ENCODE measurements around the gene SCO2.
A peak's percentile ranks its signal among the peaks of the same experiment; 100 is the strongest.

The SCO2 gene, protein sequence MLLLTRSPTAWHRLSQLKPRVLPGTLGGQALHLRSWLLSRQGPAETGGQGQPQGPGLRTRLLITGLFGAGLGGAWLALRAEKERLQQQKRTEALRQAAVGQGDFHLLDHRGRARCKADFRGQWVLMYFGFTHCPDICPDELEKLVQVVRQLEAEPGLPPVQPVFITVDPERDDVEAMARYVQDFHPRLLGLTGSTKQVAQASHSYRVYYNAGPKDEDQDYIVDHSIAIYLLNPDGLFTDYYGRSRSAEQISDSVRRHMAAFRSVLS

DNA sequence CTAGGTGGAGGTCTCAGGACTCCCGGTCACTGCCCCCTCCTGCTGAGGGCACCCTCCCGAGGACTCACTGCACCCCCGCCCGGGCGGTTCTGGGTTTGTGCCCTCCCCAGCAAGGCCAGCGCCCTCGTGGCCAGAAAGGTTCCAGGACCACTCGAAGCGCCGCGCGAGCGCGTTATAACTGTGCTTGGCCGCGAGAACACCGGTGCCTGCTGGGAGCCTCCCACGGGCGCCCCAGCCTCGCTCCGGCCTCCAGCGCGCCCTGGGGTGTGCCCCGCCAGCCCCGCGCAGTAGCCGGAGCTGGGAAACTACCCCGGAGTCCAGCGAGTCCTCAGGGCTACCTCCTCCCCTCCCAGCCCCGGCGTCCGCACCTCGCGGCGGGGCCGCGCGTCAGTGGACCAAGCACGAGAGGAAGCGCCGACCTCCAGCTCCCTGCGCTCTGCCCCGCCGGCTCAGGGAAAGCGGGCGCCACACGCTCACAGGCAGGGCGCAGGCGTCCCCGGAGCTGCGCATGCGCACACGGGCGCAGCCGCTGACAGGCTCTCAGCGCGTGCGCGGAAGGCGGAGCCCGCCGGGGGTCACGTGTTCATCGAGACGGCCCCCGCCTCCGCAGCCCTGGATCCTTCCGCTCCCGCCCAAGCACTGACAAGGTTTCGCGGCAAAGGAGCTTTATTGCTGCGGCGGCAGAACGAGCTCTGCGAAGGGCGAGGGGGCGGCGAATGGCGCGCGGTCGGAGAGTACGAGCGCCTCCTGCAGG is at the start of gene SCO2:
Gene SCO2 (minus strand): TSS at position 495 of the 754 bp plus-strand sequence. CDS start 1,187 bp downstream, outside the sequence.
- DNase-seq (ENCODE audit: low spot score) = peak; percentile 94

DNA sequence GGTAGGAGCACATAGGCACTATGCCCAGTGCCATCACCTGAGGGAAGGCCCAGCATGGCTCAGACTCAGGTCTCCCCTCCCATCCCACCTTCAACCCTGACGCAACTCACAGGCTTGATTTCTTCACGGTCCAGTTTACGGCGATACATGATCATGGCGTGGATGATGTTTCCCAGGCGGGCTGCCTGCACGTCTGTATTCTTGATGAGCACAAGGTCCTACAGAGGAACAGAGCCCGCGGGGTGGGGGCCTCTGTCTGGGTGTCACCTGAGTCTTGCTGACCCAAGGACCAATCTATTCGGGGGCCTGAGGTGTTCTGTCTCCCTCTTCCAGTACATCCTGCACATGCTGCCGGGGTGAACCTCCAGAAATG is 49.0 kb upstream of the SCO2 start:
- no peak for DNase-seq (ENCODE audit: low spot score)

DNA sequence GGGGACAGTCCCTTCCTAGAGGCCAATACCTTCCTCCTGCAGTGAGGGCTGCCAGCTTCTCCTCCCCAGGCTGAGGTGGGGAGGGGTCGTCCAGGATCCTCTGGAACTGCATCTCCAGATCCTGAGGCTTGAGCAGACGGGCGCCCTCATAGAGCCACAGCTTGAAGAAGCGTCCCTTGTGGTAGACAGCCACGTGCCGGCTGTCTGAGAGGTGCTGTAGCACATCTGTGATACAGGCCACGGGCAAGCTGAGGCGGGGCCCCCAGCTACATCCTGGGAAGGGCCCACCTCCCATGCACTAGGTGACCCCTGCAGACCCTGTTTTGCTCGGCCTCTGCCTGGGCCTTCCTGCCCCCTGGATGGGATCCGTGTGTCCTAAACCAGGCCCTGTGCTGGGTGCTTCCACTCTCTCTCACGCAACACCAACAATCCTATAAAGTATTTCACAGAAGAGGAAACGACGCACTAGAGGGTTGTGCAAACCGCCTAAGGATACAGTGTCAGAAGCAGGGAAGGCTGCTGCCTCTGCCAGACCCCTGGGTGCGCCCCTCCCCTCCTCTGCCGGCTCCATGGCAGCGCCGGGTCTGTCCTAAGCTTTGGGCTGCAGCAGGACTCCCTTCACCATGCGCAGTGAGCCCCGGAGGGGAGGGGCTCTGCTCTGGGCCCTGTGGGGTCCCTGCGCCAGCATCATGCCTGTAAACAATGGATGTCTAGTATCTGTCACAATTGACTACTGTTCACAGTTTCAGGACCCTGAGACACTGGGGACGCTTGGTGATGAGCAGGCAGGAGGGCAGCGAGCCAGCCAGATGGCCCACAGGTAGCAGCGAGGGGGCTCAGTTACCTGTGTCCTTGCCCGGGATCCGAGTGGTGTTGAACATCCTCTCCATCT is 48.3 kb upstream of the SCO2 start:
- no peak for DNase-seq (ENCODE audit: low spot score)

DNA sequence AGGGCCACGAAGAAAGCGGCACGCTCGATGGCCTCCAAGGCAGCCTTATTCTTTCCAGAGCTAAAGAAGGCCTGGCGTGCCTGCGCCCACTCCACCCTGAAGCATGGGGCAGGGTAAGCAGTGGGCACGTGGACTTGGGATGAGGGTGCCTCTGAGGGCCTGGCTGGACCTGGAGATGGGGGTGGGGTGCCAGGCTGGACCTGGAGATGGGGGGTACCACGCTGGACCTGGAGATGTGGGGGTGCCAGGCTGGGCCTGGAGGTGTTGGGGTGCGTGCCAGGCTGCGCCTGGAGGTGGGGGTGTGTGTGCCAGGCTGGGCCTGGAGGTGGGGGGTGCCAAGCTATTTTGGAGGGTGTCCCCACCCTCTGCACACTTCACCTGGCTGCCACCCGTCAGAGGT is 47.6 kb upstream of the SCO2 start:
- no peak for DNase-seq (ENCODE audit: low spot score)

DNA sequence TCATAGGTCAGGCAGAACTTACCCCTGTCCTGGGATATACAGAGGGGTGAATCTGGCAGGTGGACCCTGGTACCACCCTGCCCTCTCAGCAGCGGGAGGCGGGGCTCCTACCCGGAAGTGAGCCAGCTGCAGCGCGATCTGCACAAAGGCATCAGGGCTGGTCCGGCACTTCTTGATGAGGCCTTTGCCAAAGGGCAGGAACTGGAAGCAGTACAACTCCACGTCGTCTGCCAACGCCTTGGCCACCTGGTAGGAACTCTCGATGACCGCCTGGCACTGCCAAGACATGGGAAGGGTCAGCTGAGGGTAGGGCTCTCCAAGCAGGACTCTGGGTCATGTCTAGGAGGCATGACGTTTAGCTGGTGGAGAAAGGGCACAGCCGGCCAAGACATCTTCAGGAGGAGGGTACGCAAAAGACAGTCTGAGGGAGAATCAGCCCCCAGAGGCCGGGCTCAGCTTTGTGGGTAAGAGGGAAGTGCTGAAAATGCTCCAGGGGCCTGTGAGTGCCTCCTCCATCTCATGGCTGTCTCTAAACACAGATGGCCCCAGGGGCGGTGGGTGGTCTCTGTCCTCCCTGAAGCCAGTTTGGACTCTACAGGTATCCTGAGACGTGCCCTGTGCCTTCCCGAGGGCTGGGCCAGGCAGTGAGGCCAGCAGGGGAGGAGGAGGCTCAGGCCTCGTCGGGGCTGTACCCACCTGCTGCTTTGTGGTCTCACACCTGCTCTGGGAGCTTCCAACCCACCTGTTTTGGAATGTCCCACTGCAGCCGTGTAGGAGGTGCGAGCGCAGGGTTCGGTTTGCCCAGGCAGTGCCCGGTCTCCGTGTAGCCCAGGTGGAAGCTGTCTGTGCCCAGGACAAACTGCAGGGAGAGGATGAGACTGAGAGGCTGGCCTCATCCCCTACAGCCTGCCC is 46.1 kb upstream of the SCO2 start:
- no peak for DNase-seq (ENCODE audit: low spot score)

DNA sequence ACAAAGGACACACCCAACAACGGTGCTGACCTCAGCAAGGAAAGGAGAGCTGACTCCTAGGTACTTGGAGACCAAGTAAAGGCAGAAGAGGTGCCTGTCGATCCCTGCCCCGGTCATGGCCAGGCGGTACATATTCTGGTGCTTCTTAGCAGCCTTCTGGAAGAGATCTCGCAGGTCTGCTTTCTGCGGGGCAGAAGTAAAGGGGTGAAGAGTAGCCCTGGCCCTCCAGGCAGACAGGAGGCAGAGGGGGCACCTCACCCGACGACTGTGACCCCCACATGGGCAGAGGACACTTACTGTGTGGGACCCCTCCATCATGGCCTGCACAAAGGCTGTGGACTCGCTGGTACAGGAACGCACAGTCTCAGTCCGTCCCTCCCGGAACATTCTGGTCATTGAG is 45.5 kb upstream of the SCO2 start:
- no peak for DNase-seq (ENCODE audit: low spot score)

DNA sequence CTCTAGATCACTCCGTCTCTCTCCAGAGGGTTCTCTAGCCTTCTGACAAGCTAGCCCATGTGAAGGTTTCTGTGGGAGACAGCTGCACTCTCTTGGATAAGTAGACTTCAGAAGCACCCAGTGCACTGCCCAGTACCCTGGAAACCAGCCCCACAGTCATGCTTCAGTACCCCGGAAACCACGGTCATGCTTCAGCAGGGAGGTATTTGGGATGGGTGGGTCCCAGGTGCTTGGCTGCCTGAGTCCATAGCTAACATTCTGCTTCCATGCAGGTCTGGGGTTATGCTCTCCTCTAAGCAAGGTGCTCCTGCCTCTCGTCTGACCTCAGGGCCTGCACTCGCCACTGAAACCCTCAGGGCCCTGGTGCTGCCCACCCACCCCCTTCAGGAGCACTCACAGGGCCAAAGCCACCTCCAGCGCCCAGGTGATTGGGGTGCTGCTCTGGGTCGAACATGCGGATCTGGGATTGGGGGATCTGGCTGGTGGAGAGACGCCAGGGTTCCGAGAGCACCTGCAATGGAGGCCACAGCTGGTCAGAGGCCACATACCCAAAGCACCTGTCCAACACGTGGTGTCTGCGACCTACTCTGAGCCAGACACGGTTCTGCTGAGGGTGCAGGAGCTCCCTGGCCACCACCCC is 44.6 kb upstream of the SCO2 start:
- no peak for DNase-seq (ENCODE audit: low spot score)

DNA sequence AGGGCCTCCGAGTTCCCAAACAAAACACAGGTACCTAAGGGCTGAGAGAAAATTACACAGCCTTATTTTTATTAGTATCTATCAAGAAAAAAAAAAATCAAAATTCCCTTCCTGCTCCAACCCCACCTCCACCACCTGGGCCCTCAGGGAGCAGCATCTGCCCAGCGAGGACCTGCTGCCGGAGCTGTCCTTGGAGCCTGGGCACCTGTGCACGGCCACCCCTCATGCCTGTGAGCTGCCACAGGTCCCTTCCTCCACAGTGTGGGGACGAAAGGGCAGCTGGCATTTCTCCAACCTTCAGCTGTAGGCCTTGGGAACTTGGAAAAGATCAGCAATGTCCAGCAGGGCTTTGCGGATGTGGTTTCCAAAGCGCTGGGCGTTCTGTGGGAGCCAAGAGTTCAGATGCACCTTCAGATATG is 43.7 kb upstream of the SCO2 start:
- no peak for DNase-seq (ENCODE audit: low spot score)

DNA sequence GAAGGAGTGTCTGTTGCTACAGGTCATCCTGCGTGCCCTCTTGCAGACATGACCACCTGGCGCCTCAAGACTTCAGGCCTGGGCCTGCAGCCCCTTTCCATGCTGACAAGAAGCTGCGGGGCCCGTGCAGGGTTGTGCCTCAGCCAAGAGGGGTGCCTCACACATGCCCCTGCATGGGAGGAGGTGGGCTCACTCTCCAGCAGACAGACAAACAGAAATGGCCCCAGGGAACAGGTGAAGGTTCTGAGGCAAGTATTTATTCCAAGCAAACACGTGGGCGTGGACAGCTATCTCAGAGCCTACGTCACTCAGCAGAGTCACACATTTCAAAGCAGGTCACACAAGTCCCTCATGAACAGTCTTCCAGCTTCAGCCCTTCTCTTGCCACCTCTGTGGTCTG is 43.2 kb upstream of the SCO2 start:
- no peak for DNase-seq (ENCODE audit: low spot score)

DNA sequence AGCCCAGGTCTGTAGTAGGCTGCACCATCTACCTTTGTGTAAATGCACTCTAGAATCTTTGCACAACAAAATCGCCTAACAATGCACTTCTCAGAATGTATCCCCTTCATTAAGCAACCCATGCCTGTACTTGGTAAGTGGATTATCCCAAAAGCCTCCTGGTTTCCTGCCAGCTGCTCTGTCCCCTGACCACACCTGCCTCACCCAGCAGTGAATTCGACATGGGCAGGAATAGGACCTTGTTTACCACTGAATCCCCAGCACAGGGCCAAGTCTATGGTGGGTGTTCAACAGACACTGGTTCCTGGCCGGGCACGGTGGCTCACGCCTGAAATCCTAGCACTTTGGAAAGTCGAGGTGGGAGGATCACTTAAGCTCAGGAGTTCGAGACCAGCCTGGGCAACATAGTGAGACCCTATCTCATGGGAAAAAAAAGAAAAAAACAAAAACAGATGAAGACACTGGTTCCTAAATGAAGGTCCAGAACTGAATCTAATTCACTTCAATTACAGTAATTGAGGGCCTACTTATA is 42.4 kb upstream of the SCO2 start:
- DNase-seq (ENCODE audit: low spot score) = no peak

DNA sequence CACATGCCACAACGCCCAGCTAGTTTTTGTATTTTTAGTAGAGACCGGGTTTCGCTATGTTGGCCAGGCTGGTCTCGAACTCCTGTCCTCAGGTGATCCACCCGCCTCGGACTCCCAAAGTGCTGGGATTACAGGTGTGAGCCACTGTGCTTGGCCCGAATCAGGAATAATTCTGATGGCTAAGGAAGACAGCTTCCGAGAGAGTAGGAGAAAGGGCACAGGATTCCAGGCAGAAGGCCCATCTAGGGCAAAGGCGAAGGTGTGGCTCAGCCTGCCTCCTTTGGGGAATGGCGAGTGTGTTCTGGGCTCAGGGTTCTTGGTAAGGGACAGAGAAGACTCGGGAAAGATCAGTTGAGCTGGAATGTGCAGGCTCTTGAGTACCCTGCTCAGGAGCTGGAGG is 38.9 kb upstream of the SCO2 start:
- DNase-seq (ENCODE audit: low spot score) = no peak

DNA sequence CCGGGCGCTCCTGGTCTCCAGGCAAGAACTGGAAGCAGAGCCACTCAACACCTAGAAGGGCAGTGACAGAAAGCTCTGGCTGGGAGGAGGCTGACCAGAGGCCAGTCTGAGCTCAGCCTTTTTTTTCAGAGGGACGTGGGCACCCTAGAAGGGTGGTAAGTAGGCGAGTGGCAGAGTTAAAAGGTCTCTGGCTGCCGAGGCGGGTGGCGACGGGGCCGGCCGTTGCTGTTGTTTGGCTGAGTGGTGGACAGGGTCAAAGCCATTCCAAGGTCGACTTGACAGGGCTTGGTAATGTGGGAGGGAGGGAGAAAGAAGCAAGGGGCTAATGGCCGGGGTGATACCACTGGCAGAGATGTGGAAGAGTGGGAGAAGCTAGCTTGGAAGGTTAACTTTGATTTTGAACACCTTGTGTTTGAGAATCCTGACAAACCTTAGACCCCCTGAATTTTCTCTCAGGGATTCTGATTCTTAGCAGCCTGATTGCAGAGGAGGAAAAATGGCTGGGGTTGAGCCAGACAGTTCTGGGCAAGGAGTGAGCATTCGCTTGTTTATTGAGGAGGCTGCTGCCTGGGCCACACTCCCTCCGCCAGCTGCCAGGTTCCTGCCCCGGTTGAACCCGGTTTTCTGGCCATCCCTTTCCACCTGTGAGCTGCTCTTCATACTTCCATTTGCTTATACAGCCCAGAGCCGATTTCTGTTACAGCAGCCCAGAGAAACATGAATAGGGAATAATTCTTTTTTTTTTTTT is 38.2 kb upstream of the SCO2 start:
- DNase-seq (ENCODE audit: low spot score) = no peak

DNA sequence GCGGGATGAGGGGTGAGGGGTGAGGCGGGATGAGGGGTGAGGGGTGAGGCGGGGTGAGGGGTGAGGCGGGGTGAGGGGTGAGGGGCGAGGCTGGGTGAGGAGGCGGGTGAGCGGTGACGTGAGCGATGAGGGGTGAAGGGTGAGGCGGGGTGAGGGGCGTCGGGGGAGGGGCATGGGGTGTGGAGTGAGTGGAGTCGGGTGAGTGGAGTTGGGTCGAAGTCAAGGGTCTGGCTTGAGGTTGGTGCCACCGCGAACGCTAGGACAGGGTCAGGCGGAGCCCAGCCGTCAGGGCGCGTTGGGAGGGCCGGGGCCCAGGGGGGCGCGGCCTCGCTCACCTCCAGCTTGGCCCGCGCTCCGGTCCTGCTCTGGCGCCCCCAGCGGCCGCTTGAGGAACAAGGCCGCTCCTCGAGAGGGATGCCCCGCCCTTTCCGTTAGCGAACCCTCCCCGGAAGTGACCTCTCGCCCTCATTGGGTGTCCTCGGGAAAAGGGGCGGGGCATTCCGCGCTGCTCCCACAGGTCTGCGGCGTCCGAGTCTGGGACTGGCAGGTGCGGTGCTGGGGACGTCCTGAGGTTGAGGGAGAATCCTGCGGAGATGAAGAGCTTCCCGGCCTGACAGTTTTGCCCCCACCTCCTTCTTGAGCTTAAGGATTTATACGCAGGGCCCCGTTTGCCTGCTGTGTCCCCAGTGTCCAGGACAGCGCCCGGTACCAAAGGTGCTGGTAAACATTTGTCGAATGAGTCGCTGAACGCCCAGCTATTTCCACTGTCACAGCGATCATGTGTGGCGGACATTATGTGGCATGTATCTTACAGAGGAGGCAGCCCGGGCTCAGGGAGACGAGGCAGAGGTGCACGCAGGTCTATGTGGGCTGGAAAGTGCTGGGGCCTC is 37.4 kb upstream of the SCO2 start, which contains the start of gene SYCE3:
Gene SYCE3 (minus strand): TSS at position 397 of the 890 bp plus-strand sequence. CDS start 6,514 bp downstream, outside the sequence.
- peak; percentile 91 for DNase-seq (ENCODE audit: low spot score)

DNA sequence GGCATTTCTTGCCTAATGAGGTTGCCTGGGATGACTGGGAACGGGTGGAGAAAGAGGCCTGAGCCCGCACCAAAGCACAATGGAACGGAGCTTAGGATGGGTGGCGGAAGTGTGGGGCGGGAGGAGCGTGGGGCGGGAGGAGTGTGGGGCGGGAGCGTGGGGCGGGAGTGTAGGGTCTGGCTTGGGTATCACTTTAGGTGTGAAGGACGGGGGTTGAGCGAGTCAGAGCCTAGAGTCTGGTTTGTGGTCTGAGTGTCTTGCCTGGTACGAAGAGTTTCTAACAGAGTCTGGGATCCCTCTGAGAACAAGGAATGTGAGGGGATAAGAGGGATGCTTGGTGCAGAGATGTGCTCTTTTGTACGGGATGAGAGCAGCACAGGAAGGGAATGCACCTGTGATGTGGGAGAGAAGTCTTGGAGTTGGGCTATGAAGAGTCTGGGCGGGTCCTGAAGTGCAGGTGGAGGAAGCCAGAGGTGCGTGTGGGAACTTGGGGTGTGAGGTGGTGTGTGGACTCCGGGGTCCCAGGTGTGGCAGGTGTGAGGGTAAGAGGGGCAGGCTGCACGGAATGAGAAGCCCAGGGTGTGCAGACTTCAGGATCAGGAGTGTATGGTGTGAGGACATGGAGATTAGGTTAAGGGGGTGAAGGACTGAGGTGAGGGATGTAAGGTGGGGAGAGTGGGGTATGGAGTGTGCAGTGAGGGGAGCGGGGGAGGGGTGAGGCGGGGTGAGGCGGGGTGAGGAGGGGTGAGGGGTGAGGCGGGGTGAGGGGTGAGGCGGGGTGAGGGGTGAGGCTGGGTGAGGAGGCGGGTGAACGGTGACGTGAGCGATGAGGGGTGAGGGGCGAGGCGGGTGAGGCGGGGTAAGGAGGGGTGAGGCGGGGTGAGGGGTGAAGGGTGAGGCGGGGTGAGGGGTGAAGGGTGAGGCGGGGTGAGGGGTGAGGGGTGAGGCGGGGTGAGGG is 36.3 kb upstream of the SCO2 start:
- DNase-seq (ENCODE audit: low spot score) = no peak

DNA sequence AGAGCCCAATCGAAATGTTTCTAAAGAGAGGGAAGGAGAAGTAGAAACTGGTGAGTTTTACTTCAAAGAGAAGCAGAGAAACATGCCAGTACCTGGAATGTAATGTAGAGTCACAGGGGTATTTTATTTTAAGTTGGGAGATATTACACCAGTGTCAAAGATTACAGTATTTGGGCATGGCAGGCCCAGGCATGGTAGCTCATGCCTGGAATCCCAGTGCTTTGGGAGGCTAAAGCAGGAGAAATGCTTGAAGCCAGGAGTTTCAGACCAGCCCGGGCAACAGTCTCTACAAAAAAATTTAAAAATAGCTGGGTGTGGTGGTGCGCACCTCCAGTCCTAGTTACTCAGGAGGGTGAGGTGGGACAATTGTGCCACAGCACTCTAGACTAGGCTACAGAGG is 34.6 kb upstream of the SCO2 start:
- no peak for DNase-seq (ENCODE audit: low spot score)

DNA sequence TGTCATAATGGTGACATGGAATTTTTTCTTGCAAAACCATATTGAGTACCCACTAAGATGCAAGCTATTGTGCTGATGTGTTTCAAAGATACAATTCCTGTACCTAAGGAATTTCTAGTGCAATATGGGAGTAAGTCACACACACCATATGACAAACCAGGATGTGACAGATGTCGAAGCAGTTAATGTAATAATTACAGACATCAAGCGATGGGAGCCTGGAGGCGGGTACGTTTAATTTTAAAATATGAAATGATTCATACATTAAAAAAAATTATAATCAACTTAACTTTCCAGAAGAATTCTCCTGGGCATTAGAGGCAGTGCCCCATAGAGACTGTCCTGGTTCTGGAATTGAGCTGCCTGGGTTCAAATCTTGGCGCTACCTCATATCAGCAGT is 31.3 kb upstream of the SCO2 start:
- DNase-seq (ENCODE audit: low spot score) = peak; percentile 63

DNA sequence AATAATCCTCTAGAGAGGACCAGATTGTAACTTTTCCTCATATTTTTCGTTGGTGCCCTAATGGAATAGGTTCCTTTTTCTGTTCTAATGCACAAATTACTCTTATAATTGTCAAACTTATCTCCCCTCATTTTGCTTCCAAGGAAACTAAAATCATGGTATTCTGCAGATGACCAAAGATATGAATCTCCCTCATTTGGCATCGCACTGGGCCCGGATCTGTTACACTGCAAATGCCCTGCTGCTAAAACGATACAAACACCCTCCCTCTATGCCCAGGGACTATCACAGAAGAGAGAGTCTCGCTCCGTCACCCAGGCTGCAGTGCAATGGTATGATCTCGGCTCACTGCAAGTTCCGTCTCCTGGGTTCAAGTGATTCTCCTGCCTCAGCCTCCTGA is 27.9 kb upstream of the SCO2 start:
- DNase-seq (ENCODE audit: low spot score) = no peak
